Erythroblast (primary cell): Measurements from ENCODE around the gene IPO11.

Experiments
- GATA1 ChIP-seq: IDR thresholded peaks from 2 replicates; pipeline ENCODE4 v1.6.1; 2011; ENCODE audit warnings: low read depth, mild to moderate bottlenecking, control low read depth, low read length, moderate library complexity
- POLR2A ChIP-seq: IDR thresholded peaks from 2 replicates; pipeline ENCODE4 v1.6.1; 2011; ENCODE audit warnings: mild to moderate bottlenecking, low read length

DNA sequence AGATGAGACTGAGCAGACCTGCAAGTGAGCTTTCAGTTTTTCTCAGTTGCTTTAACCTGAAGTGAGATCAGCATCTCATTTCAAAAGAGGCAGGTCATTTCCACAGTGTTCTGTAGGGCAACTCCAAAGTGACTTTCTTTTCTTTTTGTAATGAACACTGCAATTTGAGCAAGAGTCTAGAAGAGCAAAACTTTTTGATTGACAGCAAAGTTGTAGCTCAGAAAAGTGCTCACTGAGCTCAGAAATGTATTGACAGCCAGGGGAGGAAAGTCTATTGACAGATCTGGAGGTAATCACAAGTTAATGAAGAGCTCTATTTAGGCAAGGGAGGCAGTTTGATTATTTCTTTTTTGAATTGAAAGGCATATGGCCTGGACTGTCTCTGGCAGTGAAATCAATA lies 220.7 kb downstream of the IPO11 start:
- TF ChIP-seq POLR2A: no peak
- no peak for TF ChIP-seq GATA1
